GM23338 (cell line): Measurements from ENCODE around the gene SLC66A2.

ENCODE experiments used
- CREB1 ChIP-seq: fragments of 250-450 bp; sonication (Bioruptor Pico); IDR thresholded peaks from 2 replicates; pipeline ENCODE4 v1.5.0; 2020; ENCODE audit warnings: low read depth, mild to moderate bottlenecking, moderate library complexity
- EZH2 ChIP-seq: fragments of 200-600 bp; sonication (generic); IDR thresholded peaks from one replicate; pipeline ENCODE4 v1.8.0; 2017; ENCODE audit warnings: antibody characterized with exemption, mild to moderate bottlenecking, low read depth; ENCODE audit not compliant: unreplicated experiment
- EZH2phosphoT487 ChIP-seq: fragments of 200-600 bp; sonication (generic); IDR thresholded peaks from one replicate; pipeline ENCODE4 v1.8.1; 2018; ENCODE audit warnings: antibody characterized with exemption; ENCODE audit not compliant: unreplicated experiment
- JUNB ChIP-seq: IDR thresholded peaks from one replicate; pipeline ENCODE4 v1.6.1; 2016; ENCODE audit warnings: antibody characterized with exemption; ENCODE audit not compliant: unreplicated experiment
- POLR2AphosphoS5 ChIP-seq: IDR thresholded peaks from 2 replicates; pipeline ENCODE4 v1.6.1; 2016; ENCODE audit warnings: antibody characterized with exemption, low read depth
- STAT1 ChIP-seq: IDR thresholded peaks from one replicate; pipeline ENCODE4 v1.6.1; 2016; ENCODE audit warnings: antibody characterized with exemption; ENCODE audit not compliant: unreplicated experiment
- TF ChIP-seq, protein P1 (sequence below), 2 experiments: fragments of 200-600 bp in 1 of 2; sonication (generic) in 1 of 2; conservative IDR thresholded peaks; 2 replicates each; pipeline versions ENCODE4 v1.5.1 to v1.6.1; 2016 to 2017; ENCODE audit warnings: antibody characterized with exemption in 2 of 2, low read depth in 2 of 2, mild to moderate bottlenecking in 2 of 2, moderate library complexity in 1 of 2
- TF ChIP-seq, protein P2 (sequence below): IDR thresholded peaks from one replicate; pipeline ENCODE4 v1.6.1; 2018; ENCODE audit warnings: antibody characterized with exemption; ENCODE audit not compliant: unreplicated experiment
- TF ChIP-seq, protein P3 (sequence below): IDR thresholded peaks from 2 replicates; pipeline ENCODE4 v1.6.1; 2016; ENCODE audit warnings: antibody characterized with exemption

GRCh38 chr18:79876497-79876896, 75.0 kb downstream of the SLC66A2 start:
- TF ChIP-seq, protein P1, sequence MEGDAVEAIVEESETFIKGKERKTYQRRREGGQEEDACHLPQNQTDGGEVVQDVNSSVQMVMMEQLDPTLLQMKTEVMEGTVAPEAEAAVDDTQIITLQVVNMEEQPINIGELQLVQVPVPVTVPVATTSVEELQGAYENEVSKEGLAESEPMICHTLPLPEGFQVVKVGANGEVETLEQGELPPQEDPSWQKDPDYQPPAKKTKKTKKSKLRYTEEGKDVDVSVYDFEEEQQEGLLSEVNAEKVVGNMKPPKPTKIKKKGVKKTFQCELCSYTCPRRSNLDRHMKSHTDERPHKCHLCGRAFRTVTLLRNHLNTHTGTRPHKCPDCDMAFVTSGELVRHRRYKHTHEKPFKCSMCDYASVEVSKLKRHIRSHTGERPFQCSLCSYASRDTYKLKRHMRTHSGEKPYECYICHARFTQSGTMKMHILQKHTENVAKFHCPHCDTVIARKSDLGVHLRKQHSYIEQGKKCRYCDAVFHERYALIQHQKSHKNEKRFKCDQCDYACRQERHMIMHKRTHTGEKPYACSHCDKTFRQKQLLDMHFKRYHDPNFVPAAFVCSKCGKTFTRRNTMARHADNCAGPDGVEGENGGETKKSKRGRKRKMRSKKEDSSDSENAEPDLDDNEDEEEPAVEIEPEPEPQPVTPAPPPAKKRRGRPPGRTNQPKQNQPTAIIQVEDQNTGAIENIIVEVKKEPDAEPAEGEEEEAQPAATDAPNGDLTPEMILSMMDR (conservative IDR thresholded peaks at IDR 0.05; ENCODE audit: low read depth in 2 of 2): no peak
- TF ChIP-seq EZH2phosphoT487: no peak
- TF ChIP-seq, protein P2, sequence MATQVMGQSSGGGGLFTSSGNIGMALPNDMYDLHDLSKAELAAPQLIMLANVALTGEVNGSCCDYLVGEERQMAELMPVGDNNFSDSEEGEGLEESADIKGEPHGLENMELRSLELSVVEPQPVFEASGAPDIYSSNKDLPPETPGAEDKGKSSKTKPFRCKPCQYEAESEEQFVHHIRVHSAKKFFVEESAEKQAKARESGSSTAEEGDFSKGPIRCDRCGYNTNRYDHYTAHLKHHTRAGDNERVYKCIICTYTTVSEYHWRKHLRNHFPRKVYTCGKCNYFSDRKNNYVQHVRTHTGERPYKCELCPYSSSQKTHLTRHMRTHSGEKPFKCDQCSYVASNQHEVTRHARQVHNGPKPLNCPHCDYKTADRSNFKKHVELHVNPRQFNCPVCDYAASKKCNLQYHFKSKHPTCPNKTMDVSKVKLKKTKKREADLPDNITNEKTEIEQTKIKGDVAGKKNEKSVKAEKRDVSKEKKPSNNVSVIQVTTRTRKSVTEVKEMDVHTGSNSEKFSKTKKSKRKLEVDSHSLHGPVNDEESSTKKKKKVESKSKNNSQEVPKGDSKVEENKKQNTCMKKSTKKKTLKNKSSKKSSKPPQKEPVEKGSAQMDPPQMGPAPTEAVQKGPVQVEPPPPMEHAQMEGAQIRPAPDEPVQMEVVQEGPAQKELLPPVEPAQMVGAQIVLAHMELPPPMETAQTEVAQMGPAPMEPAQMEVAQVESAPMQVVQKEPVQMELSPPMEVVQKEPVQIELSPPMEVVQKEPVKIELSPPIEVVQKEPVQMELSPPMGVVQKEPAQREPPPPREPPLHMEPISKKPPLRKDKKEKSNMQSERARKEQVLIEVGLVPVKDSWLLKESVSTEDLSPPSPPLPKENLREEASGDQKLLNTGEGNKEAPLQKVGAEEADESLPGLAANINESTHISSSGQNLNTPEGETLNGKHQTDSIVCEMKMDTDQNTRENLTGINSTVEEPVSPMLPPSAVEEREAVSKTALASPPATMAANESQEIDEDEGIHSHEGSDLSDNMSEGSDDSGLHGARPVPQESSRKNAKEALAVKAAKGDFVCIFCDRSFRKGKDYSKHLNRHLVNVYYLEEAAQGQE: no peak
- no peak for TF ChIP-seq POLR2AphosphoS5
- TF ChIP-seq, protein P3, sequence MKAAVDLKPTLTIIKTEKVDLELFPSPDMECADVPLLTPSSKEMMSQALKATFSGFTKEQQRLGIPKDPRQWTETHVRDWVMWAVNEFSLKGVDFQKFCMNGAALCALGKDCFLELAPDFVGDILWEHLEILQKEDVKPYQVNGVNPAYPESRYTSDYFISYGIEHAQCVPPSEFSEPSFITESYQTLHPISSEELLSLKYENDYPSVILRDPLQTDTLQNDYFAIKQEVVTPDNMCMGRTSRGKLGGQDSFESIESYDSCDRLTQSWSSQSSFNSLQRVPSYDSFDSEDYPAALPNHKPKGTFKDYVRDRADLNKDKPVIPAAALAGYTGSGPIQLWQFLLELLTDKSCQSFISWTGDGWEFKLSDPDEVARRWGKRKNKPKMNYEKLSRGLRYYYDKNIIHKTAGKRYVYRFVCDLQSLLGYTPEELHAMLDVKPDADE: no peak
- no peak for TF ChIP-seq STAT1
- no peak for TF ChIP-seq EZH2
- TF ChIP-seq JUNB: no peak
- TF ChIP-seq CREB1: no peak
